Fibroblast of peridontal ligament (primary cell): ENCODE measurements around the gene KIF14.
A peak's percentile ranks its signal among the peaks of the same experiment; 100 is the strongest.
"Not testable (repeated sequence)": the region's sequence is repeated elsewhere in the genome, so short reads cannot be mapped to it uniquely, and the experiment has no call there.

Experiments
- DNase-seq: peaks from one replicate; pipeline ENCODE4 v3.0.0-alpha.2; 2010; ENCODE audit errors: extremely low read depth

KIF14 gene

DNA sequence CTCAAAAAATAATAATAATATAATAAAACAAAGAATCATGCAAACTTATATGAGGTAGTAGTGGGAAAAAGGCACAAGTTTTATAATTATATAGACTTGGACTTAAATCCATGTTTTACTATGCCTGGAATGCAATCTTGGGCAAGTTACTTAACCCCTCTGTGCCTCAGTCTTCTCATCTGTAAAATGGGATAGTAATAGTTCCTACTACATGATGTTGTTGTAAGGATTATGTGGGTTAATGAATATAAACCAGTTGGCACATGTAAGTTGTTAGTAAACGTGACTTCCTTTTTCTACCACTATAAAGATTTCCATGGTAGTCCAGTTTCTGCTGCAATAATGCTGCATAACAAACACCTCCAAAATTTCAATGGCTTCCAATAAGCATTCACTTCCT is 10.8 kb upstream of the KIF14 start:
- no peak for DNase-seq

DNA sequence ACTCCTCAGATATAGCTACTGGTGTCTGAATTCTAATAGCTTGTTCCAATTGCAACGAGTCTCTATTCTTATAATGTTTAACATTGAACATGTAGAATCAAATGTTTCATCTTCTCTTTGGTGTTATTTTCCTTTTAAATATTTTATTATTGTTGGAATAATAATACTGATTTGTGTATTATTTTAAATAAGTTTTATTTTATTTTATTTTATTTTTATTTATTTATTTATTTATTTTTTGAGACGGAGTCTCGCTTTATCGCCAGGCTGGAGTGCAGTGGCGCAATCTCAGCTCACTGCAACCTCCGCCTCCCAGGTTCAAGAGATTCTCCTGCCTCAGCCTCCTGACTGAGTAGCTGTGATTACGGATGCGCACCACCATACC is 10.0 kb upstream of the KIF14 start:
- DNase-seq: not testable (repeated sequence)

DNA sequence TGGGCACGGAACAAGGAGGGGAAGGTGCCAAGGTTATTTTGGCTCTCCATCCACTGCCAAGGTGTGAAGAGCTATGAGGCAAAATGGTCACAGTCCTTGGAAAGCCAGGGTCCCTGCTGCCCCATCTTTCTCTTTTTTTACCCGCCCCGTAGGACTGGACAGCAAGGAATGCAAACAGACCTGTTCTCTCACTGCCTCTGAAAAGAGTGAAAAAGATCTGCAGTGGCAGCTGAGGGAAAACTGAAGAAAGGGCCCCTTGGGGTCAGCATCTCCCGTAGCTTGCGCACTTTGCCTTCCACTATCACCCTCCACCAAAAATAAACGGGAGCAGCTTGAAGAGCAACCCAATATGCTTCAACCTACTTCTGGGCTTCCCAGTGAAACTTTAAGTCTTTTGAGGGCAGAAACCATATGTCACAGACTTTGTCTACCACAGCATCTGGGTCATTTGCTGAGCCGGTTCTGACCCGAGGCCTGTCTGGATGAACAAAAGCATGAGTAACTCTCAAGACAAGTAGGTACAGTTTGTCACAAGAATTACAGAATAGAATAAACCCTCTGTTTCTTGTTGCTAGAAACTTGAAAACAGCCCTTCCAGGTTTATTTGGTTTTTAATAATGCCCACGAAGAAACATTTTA is 9.4 kb upstream of the KIF14 start:
- DNase-seq: no peak

DNA sequence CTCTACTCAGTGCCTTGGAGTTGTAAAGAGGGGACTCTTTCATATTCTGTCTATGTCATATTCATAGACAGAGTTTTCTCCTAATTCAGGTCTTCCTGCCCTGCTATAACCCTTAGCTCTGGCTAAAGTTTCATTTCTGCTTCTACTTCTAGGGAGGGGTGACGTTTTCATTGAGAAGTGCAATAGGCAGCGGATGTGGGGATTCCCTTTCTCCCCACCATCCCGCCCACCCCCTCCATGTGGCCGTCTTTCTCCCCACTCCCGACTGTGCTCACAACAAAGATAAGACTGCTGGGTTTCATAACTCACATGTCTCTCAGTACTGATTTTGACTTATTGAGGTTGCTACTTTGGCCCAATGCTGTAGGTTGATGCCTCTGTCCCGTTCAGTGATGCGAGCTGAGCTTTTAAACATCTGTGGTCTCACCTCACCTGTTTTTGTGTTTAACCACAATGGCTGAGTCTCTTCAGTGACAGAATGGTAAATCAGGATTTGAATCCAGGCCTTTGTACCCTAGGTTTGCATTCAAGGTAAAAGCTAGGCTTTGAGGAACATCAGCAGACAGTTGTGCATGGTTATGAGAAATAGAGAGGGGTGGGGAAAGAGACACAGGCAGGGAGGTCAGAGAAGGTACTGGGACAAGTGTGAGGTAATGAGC is 7.8 kb upstream of the KIF14 start:
- no peak for DNase-seq

DNA sequence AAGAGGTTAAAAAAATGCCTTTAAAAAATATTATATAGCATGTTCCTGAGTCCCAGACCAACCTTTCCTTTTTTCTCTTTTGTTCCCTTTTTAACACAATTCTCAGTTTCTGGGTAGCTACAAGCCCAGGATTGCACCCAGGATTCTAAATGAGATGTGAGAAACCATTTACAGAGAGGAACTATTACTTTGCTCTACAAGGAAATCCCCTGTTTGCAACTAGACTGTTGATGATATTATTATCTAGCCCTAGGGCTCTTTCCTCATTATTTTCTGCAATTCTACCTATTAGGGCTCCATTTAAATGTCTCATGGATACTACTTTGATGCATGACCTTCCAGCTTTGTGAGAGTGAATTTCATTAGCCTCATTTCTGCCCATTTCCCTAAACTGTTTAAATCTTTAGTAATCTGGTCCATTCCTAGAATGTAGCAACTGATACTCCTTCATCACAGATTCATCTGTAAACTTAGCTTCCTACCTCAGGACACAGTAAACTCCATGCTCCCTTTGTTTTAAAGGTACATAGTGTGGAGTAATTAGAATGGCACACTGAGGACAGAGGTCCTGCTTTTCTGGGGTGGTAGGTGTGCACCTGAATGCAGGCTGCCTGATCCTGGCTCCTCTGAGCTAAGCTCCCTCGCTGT is 7.1 kb upstream of the KIF14 start:
- no peak for DNase-seq

DNA sequence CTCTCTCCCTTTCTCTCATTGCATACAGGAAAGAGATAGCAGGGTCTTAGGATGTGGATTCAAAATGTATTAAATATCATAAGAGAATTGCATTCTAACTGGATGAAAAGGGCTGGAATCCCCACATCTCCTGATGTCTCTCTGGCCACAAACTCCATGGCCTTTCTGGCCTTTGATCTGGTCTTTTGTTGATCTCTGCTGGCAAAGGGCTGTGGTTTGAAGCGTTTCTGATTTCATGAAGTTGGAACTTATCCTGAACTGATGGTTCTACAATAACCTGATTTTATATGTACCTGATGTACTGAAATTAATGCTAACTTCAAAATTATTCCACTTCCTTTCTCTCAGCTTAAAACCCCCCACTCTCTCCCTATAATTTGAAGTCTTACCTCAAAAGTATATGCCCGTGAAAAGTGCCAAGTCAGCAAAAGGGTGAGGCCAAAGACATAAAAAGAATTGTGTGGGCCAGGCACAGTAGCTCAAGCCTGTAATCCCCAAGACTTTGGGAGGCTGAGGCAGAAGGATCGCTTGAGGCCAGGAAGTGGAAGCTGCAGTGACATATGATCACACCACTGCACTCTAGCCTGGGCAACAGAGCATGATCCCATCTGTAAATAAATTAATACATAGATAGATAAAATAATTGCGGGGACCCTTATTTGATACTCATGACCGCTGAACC is 6.4 kb upstream of the KIF14 start:
- no peak for DNase-seq

DNA sequence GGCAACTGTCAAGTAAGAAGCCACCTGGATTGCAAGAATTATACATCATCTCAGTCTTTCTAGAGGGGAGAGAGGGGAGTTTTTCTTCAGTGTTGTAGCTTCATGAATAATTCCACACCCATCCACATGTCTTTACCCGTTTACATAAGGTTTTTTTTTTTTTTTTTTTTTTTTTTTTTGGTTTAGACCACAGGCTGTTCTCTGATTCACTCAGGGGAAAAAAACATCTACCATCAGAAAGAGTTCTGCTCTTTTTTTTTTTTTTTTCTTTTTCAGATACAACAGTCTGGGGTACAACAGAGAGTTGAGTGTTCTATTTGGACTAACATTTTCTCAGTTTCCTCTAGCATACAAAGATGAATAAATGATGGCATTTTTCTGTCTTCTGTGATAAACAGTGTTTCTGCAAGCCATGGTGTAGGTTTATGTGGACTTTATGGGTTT is 4.9 kb upstream of the KIF14 start:
- peak; percentile 51 for DNase-seq

DNA sequence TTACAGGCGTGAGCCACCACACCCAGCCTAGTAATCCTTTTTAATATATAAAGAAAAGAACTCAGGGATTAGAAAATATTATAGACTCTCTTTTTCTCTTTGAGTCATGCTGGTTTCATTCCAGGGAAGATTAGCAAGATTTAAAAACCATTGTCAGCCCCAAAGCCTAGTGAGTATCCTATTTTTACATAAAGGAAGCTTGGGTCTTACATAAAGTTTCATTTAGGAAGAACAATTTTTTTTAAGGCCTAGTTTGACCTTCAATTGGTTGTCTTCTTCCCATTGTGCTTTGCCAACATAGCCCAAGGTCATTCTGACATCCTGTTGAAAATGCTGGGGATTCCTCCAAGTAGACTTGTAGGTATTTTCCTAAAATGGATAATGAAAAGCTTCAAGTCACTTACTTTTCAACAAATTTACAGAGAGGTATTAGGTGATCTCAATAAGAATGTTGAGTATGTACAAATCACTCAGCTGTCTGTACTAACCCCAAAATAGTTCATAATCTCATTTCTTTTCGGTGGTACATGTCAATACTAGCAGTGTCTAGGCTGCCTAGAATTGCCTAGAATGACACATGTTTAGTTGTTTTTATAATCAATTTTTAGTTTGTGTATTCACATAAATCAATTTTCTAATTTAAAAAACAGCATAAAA is 4.3 kb upstream of the KIF14 start:
- peak; percentile 10 for DNase-seq

DNA sequence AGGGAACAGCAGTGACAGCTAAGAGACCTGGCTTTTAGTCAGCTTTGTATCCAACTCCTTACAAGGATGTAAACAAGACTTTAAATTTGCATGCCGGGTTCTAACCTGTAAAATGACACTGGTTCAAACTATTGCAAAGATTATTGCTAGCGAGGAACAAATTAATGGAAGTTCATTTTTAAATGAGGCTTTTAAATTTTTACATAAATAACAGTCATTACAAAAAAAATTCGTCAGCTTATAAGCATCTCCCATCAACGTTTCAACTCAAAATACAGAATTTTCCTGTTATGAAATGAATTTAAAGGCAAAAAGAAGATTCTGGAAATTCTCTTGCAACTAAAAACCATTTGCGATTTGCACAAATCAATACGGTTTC is 668 bp downstream of the KIF14 start:
- DNase-seq: no peak

DNA sequence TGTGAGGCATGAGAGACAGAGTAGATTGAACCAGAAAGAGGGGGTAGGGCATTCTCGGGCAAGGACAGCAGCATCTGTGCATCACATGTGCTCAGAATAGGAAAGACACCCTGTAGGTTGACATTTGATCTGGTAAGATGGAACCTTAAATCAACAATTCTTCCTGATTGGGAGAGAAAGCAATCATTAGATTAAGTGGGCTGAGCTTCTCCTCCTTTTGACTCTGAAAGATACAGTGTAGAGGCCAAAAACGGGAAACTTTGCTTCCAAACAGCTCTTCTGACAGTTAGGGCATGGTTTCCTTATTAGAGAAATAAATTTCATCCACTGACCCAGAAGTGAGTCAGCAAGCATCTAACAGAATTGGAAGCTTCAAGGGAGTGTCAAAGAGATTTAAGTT is 9.7 kb downstream of the KIF14 start:
- peak; percentile 57 for DNase-seq

DNA sequence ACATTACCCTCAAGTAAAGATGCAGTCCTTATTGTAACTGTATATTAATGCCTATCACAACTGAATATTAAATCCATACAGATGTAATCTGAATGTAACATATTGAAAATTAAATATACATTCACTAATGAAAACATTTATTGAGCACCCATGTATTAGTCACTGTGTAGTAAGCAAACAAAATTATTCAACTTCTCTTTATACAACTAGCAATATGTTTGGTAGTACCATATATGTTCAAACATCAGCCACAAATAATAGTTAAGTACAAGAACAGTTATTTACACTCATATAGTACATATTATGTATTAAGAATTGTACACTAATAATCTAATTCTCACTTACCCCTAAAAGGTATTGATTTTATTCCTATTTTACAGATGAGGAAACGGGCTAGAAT is 17.9 kb downstream of the KIF14 start:
- no peak for DNase-seq

DNA sequence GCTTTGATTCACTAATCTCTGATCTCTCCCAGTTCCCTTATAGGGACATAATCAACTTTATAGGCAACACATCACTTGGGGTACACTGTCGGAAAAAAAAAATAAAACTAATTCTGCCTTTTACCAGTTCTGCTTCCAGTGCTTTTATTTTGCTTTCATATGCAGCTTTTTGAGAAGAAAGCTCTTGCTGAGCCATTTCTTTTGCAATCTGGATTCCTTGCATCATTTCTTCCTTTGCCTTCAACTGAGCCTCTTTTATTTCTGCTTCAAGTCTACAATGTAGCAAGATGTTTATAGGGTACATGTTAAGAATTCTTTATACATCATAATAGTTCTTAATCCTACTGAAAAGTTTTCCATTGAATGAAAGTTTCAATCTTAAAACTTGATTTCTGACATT is 30.6 kb downstream of the KIF14 start:
- peak; percentile 25 for DNase-seq

DNA sequence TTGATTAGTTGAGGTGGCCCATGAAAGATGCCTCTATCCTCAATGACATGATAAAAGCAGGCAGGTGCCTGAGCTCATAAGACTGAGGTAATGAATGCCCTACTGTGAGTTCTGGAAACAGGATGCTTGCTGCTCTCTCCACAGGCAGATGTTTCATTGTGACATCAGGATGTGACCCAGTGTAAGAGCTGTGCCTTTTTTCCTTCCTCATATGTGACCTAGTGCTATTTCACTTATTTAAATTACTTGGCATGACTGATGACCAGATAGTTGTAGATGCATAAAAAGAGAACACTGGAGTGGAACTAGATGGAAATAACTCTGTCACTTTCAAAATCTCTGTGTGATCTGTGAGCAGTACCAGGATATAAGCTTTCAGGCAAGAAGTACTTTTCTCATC is 31.9 kb downstream of the KIF14 start:
- no peak for DNase-seq

DNA sequence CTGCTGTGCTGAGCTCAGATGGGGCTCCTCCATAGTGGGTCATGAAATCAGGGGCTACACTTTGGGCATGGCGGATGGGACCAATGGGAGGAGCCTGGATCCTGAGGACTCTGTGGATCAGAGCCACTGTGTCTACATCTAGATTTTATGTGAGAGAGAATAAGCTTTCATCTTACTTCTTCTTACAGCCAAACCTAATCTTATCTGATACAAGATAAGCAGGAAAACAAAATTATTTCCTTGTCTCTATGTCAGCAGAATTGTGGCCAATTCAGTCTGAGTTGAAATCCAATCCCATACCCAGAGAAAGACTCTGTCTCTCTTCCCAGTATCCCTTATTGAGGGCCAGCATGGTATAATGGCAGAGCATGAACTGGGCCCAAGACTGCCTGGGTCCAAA is 56.2 kb downstream of the KIF14 start:
- DNase-seq: no peak

DNA sequence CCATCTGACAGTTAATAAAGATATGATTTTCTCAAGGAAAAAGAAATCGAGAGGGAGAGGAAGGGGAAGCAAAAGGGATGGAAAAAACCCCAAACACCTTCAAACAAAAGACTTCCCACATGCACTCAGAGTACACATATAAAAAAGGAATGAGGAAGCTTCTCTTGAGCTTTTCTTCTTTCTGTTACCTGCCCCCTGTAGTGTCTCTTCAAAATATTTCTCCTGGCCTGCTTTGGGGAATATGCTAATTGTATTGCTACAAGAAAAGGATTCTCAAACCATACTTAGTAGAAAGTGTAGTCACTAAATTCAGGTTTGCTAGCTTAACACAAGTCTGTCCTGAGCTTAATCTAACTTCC is 58.7 kb downstream of the KIF14 start:
- DNase-seq: no peak

DNA sequence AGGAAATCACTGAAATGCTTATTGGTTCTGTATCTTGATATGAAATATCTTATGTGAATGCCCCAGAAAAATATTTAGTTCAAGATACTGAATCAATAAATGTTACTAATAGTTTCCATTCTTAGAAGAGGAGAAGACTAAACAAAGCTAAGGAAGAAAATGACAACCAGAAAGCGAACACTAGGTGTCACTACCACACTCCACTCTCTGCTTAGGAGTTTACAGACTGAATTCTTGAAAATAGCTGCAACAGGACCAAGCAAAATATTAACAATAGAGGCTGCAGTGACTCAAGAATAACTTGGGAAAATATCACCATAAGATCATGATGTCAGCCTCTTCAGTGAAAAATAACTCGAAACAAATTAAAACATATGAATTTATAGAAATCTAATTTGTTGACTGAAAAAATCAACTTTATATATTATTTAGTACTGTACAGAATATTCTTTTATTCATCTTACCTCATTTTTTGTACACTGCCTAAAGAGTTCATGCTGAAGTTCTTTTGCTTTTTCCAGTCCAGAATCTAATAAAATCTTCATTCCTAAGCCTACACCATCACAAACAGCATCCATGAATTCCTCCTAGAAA is 61.6 kb downstream of the KIF14 start:
- DNase-seq: peak; percentile 85

DNA sequence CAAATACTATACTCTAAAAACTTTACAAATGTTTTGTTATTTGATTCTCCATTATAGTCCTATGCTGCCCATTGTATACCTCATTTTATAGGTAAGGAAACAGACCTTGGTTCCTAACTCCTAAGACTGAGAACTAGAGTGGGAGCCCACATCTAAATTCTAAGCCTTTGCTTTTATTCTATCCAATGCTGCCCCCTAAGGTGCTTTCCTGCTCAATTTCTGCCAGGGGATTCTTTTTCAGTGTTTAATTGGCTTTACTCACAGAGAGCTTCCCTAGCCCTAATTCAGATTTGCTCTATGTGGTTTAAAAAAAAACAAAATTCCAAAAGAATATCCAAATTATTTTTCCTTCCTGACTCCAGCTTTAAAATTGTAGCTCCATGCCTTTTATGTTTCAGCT is 64.5 kb downstream of the KIF14 start:
- DNase-seq: peak; percentile 25

DNA sequence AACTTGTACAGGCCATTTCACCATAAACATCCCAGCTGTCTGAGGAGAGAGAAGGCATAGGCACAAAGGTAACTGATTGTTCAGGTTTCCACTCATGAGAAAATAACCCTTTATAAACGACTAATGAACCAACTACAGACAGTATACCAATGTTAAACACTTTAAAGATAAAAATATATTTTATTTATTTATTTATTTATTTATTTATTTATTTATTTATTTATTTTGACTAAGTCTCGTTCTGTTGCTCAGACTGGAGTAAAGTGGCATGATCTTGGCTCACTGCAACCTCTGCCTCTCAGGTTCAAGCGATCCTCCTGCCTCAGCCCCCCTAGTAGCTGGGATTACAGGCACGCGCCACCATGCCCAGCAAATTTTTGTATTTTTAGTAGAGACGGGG is 67.8 kb downstream of the KIF14 start:
- DNase-seq: not testable (repeated sequence)

DNA sequence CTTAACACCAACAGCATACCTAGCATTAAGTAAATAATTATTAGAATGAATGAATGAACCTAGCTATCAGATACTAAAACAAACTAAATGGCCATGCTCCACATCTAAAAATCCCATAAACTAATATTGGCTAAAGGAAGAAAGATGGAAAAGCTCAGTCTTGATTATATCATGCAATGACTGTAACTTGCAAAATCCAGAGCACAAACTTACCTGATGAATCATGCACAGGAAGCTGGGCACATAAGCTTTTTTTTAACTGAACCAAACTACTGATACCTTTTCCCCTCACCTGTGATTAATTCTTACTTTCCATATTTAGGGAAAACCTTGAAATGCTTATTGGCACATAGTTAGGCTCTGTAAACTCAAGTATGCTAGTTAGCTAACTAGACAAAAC is 70.2 kb downstream of the KIF14 start:
- no peak for DNase-seq

DNA sequence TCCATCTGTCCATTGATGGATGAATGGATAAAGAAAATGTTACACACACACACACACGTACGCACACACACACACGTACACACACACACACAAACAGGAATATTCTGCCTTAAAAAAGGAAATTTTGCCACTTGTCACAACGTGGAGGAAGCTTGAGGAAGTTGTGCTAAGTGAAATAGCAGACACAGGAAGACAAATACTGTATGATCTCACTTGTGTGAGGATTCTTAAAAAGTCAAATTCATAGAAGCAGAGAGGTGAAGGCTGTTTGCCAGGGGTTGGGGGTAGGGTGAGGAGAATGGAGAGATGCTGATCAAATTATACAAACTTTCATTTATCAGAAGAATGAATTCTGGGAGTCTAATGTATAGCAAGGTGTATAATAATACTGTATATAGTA is 73.2 kb downstream of the KIF14 start:
- no peak for DNase-seq

DNA sequence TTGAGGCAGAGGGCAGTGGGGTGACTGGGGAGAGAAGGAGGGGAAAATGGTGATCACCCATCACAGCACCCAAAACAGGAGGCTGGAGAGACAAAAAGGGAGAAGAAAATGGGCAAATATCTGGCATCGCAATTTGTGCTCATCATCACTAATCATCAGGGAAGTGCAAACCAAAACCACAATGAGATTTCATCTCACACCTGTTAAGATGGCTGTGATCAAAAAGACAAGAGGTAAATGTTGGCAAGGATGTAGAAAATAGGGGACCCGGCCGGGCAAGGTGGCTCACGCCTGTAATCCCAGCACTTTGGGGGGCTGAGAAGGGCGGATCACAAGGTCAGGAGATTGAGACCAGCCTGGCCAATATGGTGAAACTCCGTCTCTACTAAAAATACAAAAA is 74.0 kb downstream of the KIF14 start:
- DNase-seq: no peak

DNA sequence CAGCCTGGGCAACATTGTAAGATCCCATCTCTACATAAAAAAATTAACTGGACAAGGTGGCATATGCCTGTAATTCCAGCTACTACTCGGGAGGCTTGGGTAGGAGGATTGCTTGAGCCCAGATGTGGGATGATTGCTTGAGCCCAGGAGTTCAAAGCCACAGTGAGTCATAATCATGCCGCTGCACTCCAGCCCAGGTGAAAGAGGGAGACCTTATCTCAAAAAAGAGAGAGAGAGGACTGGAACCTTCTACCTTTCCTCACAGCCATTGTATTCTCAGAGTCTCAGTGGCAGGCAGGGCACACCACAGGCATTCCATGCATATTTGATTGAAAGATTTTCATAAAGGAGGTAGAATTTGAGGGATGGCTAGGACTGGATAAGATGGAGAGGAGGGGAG is 78.4 kb downstream of the KIF14 start:
- DNase-seq: no peak
